Measurements from ENCODE around the gene ZNF513.

DNA sequence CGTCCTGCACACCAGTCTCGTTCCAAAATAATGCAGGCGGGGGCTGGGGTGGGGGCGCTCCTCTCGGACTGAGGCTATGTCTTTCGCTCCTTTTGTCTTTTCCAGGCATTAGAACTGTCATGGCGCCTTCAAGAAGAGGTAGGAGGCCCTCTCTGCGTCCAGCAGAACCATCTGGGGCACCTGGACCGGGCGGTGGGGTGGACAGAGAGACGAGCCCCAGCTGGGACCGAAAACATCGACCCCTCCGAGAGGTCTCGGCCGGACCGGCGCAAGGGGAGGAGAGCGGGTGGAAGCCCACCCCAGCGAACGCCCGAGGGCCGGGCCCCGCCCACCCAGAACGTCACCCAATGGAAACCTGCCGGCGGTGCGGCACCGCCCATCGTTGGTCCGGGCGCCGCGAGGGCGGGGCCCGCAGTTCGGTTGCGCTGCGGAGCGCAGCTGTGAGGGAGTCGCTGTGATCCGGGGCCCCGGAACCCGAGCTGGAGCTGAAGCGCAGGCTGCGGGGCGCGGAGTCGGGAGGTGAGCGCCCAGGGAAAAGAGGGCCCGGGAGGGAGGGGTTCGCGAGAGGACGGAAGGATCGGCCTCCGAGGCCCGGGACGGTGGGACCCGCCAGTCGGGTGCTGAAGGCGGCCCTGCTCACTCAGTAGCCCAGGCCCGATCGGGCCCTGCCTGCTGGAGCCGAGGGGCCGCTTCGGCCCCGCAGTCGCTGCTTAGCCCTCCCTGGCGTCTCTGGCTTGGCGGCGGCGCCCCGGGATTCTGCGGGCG lies 47.9 kb upstream of the ZNF513 start, which contains the start of gene NRBP1:
- TF ChIP-seq CTCF (IDR thresholded peaks at IDR 0.05) (peak in 1 of 6 experiments; percentile 3), POLR2A (IDR thresholded peaks at IDR 0.05) (peak; percentile 93 to 96)
